ENCODE results near the gene TBPL1.
"Not testable (repeated sequence)": the region's sequence is repeated elsewhere in the genome, so short reads cannot be mapped to it uniquely, and the experiment has no call there.

Gene TBPL1

GRCh38 chr6:133952815-133953633 lies at the start of gene TBPL1:
TBPL1 (plus strand) TSS chr6:133953224; CDS start chr6:133980126, 26,902 bp downstream.
- DNase-seq (ENCODE audit: extremely low read depth in 1 of 2, low read depth in 1 of 2): peak; percentile 83 to 89

GRCh38 chr6:133903855-133904254 lies 49.2 kb upstream of the TBPL1 start:
- no peak for DNase-seq (ENCODE audit: extremely low read depth in 1 of 2, low read depth in 1 of 2)

- DNase-seq (ENCODE audit: extremely low read depth in 1 of 2, low read depth in 1 of 2): no peak
Measured at GRCh38 chr6:133906050-133906449, 47.0 kb upstream of the TBPL1 start.

- DNase-seq (ENCODE audit: extremely low read depth in 1 of 2, low read depth in 1 of 2): peak; percentile 50 to 69
Measured at GRCh38 chr6:133916650-133917151, 36.3 kb upstream of the TBPL1 start.

DNA sequence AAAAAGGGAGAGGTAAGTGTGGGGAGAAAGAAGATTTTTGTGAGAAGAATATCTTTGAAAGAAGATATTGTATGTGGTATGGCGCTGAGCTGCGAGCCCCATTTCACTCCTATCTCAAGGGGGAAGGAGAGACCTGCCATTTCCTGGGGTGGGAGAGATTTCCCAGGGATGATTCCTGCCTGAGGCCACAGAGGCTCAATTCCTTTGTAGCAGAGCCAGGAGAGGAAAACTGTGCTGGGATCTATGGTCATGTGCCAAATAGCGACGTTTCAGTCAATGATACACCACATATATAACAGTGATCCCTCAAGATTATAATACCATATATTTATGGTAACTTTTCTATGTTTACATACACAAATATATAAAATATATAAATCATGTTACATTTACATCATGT lies 35.2 kb upstream of the TBPL1 start:
- DNase-seq (ENCODE audit: extremely low read depth in 1 of 2, low read depth in 1 of 2): no peak

DNA sequence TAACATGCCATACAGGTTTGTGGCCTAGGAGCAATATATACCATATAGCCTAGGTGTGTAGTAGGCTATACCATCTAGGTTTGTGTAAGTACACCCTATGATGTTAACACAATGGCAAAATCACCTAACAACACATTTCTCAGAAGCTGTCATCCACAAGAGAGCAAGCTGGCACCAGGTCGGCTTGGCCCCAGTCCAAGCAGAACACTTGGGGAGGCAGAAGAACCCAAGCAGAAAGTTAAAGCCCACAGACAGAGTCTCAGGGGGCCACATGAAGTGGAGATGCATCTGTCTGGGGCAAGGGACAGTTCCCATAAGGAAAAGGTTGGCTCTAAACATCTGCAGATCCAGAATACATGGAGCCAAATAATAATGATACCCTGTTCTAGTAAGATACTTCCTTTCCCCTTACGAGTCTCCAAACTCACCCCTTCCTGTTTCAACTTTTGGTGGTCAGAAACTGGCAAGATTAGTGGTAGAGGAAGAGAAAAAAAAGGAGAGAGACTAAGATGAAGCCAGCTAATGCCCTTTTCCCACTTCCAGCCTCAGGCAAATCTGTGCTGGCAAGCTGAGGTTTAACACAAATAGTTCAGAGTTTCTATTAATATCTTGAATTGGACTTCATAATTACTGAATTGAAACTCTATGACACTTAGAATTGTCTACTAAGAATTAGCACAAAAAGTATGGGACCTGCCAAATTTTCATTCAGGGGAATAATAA lies 34.7 kb upstream of the TBPL1 start:
- no peak for DNase-seq (ENCODE audit: extremely low read depth in 1 of 2, low read depth in 1 of 2)

DNA sequence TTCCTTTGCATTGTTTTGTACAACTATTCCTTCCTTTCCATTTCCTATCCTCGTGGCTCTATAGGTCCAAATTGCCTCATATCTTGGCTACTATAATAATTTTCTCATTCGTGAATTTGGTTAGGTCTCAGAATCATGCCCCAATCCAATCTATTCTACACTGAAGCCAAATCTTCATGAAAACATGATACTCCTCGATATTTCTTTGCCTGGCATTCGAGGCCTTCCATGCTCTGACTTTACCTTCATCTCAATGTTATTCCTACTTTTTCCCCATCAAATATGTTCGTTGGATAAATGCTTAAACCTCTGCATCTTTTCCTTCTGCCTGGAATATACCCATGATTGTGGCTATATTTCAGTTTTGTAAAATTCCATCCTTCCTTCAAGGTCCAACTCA lies 33.7 kb upstream of the TBPL1 start:
- DNase-seq (ENCODE audit: extremely low read depth in 1 of 2, low read depth in 1 of 2): no peak

DNA sequence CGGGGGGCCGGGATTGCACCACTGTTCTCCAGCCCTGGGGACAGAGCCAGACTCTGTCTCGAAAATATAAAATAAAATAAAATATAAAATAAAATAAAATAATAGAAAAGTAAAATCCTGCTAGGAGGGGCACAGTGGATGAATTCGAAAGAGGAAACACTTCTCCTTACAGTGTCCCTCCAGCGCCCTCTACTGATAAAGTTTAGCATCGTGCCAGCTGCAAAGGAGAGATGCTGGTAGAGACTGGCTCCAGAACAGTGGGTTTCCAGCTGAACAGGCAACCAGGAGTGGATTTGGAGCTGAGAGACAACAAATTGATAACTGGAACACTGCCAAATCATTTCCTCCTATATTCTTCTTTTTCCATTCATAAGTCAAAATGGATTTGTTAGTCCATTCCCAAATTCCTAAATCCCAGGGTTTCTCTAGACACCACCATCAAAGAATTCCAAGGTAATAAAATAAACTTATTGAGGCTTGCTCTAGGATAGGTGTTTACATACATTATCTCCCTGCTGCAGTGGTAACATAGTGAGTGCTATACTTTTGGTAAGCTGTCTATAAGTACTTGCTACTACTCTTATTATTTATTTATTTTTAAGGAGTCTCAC lies 31.7 kb upstream of the TBPL1 start:
- DNase-seq (ENCODE audit: extremely low read depth in 1 of 2, low read depth in 1 of 2): peak; percentile 10 to 64

- DNase-seq (ENCODE audit: extremely low read depth in 1 of 2, low read depth in 1 of 2): peak in 1 of 2 donors; percentile 20
Measured at GRCh38 chr6:133923938-133924593, 29.0 kb upstream of the TBPL1 start.

GRCh38 chr6:133931221-133931620 lies 21.8 kb upstream of the TBPL1 start:
- not testable (repeated sequence) for DNase-seq (ENCODE audit: extremely low read depth in 1 of 2, low read depth in 1 of 2)

DNA sequence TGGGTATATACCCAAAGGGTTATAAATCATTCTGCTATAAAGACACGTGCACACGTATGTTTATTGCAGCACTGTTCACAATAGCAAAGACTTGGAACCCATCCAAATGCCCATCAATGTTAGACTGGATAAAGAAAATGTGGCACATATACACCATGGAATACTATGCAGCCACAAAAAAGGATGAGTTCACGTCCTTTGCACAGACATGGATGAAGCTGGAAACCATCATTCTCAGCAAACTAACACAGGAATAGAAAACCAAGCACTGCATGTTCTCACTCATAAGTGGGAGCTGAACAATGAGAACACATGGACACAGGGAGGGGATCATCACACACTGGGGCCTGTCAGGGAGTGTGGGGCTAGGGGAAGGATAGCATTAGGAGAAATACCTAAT lies 16.7 kb upstream of the TBPL1 start:
- DNase-seq (ENCODE audit: extremely low read depth in 1 of 2, low read depth in 1 of 2): not testable (repeated sequence)

GRCh38 chr6:133937909-133938308 lies 15.1 kb upstream of the TBPL1 start:
- no peak for DNase-seq (ENCODE audit: extremely low read depth in 1 of 2, low read depth in 1 of 2)

DNA sequence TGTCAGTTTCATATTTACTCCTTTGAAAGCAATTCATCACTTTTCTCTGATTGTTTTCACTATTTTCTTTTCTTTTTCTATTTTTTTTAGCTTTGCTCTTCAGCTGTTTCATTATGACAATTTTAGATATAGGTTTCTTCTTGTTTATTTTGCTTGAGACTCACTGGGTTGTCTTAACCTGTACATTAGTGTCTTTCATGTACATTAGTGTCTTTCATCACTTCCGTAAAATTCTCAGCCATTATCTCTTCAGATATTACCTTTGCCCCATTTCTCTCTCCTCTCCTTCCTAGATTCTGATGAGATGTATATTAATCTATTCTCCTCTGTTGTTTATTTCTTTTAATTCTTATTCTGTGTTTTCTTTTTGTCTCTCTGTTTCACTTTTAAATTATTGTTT lies 14.5 kb upstream of the TBPL1 start:
- DNase-seq (ENCODE audit: extremely low read depth in 1 of 2, low read depth in 1 of 2): no peak

DNA sequence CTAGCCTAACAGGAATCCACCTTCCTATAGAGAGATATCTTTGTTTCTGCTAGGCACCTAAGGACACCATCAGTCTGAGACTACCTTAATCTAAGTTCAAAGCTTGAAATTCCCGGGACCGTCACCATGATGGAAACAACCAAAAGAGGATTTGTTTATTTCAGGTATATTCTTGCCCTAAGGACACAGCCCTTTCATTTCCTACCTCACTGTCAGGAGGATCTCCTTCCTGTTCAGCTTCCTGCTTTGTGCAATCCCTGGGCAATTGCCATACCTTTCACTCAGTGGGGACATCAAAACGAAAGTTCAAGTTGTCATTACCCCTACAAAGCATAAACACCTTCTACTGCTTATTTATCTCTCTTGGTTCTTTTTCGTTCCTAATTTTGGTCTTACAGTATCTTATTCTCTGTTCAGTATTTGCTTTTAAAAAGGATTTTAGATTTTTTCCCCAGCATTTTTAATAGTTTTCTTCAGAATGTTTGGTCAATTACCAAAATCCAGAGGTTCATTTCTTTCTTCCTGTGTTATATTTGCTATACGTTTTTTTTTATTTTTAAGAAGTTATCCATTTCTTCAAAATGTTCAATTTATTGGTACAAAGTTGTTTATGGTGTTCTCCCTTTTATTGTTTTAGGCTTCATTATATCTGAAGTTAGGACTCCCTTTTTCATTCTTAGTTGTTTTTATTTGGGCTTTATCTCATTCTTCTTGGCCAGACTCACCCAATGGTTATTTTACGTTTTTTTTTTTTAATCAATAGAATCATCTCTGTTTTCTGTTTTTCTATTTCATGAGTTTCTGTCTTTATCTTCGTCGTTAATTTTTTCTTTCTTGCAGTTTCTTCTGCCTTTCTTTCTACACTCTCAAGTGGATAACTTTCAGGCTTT lies 13.0 kb upstream of the TBPL1 start:
- no peak for DNase-seq (ENCODE audit: extremely low read depth in 1 of 2, low read depth in 1 of 2)

DNA sequence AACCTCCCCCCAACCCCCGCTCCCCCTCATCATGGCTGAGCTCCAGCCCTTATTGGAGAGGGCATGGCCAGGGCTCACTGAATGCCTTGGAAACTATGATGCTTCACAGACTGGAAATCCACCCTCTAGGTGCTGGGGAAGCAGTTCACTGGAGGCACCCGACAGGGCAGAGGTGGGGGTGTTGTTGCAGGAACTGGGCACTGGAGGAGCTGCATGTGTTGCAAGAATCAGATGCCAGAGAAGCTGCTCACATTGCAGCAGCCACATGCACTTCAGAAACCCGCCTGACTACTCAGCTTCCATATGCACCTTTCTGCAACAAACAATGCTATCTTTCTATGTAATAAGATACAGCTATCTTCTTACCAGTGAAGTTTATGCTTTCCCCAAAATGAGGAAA lies 7.9 kb upstream of the TBPL1 start:
- DNase-seq (ENCODE audit: extremely low read depth in 1 of 2, low read depth in 1 of 2): no peak

DNA sequence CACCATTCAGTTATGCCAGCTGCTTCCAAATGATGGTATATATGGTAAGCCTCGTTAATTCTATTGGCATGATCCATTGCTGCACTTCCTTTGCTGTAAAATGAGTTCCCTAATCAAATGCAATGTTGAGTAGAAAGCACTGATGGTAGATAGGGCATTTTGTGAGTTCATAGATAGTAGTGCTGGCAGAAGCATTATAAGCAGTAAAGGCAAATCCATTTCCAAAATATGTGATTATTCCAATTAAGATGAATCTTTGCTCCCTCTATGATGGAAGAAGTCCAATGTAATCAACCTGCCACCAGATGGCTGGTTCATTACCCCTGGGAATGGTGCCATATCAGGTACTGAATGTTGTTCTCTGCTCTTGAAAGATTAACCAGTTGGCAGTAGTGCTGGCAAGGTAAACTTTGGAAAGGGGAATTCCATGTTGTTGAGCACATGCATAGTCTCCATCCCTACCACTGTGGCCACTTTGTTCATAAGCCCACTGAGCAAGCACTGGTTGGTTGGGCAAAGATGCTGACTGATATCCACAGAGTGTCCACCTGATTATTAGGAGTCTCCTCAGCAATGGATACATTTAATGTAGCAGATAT lies 5.6 kb upstream of the TBPL1 start:
- DNase-seq (ENCODE audit: extremely low read depth in 1 of 2, low read depth in 1 of 2): no peak

GRCh38 chr6:133948472-133948871 lies 4.6 kb upstream of the TBPL1 start:
- no peak for DNase-seq (ENCODE audit: extremely low read depth in 1 of 2, low read depth in 1 of 2)

GRCh38 chr6:133951227-133951626 lies 1.8 kb upstream of the TBPL1 start:
- no peak for DNase-seq (ENCODE audit: extremely low read depth in 1 of 2, low read depth in 1 of 2)

All from stimulated activated CD8-positive, alpha-beta memory T cell treated with anti-CD3 and anti-CD28 coated beads, Interleukin-7, amount 100 ng/mL, for 48 hours (primary cell).